HUDEP-2 (cell line): ENCODE data around the gene KIAA1217.
"Not testable (repeated sequence)": the region's sequence is repeated elsewhere in the genome, so short reads cannot be mapped to it uniquely, and the experiment has no call there.

Source experiments
- DNase-seq, 76 experiments: peaks; one replicate each; lab custom pipeline; 2025; ENCODE audit not compliant: unreplicated experiment in 76 of 76; lab: John Stamatoyannopoulos, UW

KIAA1217 gene

GRCh38 chr10:24324651-24325050 is 115.7 kb downstream of the KIAA1217 start:
- no peak for DNase-seq

DNA sequence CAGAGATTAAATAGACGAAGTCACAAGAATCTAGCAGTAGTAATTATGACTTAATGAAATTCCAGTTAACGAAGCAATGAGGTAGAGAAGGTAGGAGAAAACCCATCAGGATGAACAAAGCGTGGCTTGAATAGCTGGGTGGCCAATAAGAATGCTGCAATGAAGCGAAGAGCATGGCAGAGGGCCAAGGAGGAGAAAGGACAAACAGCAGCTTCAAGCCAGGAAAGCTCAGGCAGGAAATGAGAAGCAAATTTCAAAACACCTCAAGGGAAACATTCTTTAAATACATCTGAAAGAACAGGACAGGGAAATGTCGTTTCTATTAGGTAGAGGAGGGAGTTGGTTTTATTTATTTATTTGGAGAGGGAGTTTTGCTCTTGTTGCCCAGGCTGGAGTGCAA is 122.5 kb downstream of the KIAA1217 start:
- DNase-seq, result no peak

DNA sequence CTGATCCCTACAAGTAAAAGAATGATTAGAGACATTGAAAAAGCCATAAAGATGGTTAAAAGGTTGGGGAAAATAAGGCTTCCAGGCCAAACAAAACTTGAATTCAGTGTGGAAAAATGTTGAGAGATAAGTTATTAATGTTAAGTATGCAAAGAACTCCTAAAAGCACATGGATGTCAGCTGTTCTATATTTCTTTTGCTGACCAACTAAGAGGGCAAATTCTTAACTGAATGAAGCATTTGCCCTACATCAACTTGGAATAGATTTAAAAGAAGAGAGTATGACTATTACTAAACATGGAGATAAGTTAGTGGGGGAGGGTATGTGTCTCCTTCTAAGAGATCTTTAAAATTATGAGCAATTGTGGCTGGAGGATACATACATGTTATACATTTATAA is 124.8 kb downstream of the KIAA1217 start:
- no peak for DNase-seq

GRCh38 chr10:24334279-24334939 is 125.5 kb downstream of the KIAA1217 start:
- no peak for DNase-seq

- DNase-seq, result not testable (repeated sequence)
These were observed 128.8 kb downstream of the KIAA1217 start for GRCh38 chr10:24337723-24338122.

- no peak for DNase-seq
These were observed 130.4 kb downstream of the KIAA1217 start for GRCh38 chr10:24339387-24339786.

DNA sequence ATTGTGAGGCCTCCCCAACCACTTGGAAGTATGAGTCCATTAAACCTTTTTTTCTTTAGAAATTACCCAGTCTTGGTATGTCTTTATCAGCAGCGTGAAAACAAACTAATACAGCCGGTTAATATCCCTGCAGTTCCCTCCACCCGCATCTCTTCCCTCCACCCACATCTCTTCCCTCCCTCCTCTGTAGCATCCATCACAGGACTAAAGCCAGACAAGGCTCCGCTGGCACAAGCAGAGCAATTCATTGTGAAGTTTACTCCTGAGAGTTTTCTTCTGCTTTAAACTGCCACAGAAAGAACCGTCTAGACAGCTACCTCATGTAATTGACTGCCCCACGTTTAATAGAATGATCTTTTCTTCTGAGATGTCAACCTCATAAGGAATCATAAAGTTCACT is 131.5 kb downstream of the KIAA1217 start:
- no peak for DNase-seq

GRCh38 chr10:24340883-24341282 is 131.9 kb downstream of the KIAA1217 start:
- DNase-seq, result no peak

DNA sequence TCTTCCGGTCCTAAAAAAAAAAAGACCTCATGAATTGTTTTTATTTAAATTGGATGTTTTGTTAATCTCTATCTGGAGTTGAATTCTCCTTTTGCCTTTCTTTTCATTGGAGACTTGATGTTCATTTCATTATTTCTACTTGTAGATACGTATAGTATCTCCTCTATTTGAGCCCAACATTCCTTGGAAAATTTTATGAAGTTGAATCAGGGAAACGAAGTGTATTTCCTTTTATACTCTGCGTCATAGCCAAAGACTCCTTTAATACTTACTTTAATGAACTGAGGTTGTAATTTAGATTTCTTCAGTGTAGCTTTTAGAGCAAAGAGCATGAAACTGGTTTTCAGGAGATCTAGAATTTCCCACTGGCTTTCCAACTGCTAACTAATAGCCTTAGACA is 132.4 kb downstream of the KIAA1217 start:
- DNase-seq, result no peak

DNA sequence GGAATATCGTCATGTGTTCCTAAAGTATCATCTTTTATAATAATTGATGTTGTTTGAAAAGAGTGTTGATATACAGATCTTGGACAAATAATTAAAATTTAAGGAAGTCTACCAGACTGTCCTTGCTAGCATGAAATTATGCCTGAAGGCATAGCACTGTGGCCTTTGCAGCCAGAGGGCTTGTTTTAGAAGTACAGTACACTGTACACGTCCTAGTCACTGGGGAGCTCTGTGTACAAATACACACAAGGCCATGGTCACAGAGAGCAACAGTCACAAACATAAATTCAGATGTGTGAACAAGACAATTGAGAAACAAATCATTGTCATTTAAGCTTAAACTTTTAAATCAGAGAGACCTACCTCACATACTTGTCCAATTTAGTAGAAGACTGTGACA is 133.0 kb downstream of the KIAA1217 start:
- no peak for DNase-seq

DNA sequence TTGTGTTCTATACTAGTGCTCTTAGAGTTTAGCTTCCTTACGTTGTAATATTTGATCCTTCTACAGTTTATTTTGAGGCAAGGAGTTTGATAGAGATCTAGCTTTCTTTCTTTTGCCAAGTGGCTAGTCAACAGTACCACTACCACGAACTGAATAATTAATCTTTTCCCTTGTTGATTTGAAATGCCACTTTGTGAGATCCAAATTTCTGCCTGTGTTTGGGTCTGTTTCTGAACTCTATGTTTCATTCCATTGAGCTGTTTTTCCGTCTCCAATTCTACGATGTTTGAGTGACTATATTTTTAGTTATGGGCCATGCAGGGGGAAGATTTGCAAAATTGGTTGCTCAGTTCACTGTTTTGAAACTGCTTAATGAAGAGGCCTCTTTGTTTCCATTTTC is 134.7 kb downstream of the KIAA1217 start:
- DNase-seq, result no peak

- DNase-seq, result no peak
These were observed 135.3 kb downstream of the KIAA1217 start for GRCh38 chr10:24344279-24344678.

DNA sequence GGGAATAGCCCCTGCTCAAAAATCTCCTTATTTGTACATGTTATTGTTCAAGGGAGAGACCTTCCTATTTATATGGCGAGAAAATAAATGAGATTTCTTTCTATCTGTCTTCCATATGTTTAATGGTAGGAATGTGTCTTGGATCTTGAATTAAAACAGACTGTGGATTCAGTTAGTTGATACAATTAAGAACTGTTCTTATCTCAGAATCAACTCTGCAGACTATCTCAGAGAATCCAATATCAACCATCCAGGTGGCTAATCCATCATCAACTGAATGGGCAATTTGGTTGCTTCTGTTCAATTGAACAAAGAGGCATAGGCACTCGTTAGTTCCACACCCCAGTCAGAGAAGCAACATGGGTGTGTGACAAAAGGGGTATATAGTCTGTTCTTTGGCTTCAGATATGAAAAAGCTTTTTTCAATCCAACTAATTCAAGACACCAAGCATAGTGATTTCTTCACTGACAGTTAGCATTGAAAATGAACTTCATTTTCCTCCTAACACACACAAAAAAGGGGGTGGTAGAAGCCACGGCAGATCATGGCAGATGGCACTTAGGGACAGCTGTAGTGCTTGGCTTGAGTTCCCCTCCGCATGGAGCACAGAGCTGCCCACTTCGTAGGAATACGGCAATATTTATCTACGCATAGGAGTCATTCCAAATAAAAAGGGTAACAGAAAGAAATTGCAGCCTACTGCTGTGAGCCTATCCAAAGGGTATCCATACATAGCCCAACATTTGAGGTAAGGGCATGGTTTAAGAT is 135.9 kb downstream of the KIAA1217 start:
- no peak for DNase-seq

DNA sequence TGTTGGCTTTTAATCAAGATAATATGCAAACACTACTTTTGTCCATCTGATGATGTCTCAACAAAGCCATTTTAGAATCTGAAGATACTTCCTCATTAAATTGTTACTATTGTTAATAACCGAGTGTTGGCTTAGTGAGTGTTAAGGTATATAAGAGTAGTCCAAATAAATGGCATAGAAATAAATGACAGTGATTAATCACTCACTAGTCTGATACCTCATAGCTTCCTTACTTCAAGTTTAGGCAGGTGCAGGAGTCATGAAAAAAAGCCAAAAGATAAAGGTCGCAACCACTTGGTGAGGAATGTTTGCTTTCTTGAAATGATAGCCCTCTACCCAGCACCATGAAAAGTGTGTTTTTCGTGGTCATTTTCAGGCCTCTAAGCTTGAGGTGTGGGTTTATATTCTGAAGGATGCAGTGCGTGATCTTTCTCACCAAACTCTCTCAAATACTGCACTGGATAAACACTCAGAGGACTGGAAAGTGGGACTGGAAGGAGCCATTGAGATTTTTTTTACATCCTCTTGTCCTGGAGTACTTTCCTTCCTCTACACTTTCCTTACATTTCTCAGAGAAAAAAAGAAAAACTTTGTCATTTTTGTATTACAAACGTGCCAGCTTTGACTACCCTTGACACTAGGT is 138.1 kb downstream of the KIAA1217 start:
- DNase-seq, result no peak

GRCh38 chr10:24349379-24350001 is 140.6 kb downstream of the KIAA1217 start:
- no peak for DNase-seq

DNA sequence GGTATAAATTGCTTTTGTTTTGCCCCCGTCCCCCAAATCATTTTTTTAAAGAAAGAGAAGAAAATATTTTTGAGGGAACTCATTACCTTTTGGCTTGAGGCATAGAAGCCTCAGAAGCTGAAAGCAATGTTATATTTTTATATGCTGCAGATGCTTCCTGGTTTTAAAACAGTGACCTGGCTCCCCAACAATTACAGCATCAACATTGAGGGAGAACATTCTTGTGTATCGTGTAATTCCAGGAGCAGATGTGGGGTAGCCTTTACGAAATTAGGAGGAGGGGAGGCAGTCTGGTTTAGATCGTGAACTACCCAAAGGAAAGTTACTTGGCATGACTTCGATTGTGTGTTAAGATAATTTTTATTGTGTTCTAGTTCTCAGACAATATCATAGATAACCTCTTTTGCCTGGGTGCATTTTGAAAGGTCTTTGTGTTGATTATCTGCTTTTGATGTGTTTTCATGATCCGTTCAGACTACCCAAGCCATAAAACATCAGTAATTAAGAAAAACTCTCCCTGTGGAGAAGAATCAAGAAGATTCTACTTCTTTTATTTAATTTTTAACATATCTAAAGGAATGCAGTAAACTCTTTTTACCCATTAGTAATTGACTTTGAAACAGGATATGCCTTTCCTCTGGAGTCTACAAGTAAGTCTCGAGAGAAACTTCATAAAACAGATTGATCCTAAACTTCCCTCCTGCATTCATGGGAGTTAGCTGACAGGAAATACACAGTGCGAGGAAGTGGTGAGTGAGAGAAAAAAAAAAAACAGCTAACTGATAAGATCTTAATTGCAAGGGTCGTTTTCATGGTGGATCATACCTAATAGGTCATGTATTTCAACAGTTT is 141.4 kb downstream of the KIAA1217 start:
- no peak for DNase-seq

GRCh38 chr10:24350922-24351225 is 141.9 kb downstream of the KIAA1217 start:
- DNase-seq, result not testable (repeated sequence)

DNA sequence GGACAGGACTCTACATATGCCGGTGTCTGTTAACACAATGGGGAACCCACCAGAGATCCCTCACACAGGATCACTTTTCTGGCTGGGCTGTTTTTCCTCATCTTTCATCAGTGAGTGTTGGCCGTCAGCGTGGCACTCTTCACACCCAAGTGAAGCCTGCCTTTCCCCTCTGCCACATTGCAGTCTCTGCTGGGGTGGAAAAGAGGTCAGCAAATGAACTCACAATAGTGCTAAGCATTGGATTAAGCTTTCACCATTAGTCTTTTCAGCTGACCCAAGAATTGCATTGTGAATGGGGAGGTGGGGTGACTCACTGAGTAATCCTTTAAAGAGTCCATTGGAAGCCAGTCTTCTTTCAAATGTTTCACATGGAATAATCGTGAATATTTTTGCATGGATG is 143.0 kb downstream of the KIAA1217 start:
- no peak for DNase-seq

- no peak for DNase-seq
These were observed 143.5 kb downstream of the KIAA1217 start for GRCh38 chr10:24352399-24352798.

- DNase-seq, result no peak
These were observed 144.4 kb downstream of the KIAA1217 start for GRCh38 chr10:24353319-24353718.
